ENCODE measurements around the gene APOBEC3H. TPM values are rescaled to one million over a fixed set of nuclear protein-coding genes. Genes with fewer than 3 reads are reported as not detected.
A peak's percentile ranks its signal among the peaks of the same experiment; 100 is the strongest.

Gene APOBEC3H
- total and polyA plus RNA-seq, 2 experiments from 2014 or later, result not detected

- H3K4me1 ChIP-seq (ENCODE audit: insufficient read depth), result peaks cover 22% of the 10 kb centered on the region; the same call in 1 of the 2 replicates
- H3K79me2 ChIP-seq (replicated peaks; ENCODE audit: insufficient read depth), result no peaks in the 10 kb centered on the region
- H3K4me2 ChIP-seq, result no peak overlapping the region
- TF ChIP-seq POLR2AphosphoS5 (IDR thresholded peaks at IDR 0.05; ENCODE audit: low read depth) (0 out of 2 replicates have a peak, but pooled peaks have one; percentile 22), JUNB (IDR thresholded peaks at IDR 0.05; ENCODE audit: unreplicated experiment) (no peak), NANOG (IDR thresholded peaks at IDR 0.05; ENCODE audit: borderline replicate concordance) (no peak), ZNF462 (CRISPR knock-in tag; IDR thresholded peaks at IDR 0.05) (no peak), ZNF114 (CRISPR knock-in tag; IDR thresholded peaks at IDR 0.05) (no peak), EZH2 (IDR thresholded peaks at IDR 0.05; ENCODE audit: low read depth, unreplicated experiment) (no peak)
- TF ChIP-seq, protein P1, sequence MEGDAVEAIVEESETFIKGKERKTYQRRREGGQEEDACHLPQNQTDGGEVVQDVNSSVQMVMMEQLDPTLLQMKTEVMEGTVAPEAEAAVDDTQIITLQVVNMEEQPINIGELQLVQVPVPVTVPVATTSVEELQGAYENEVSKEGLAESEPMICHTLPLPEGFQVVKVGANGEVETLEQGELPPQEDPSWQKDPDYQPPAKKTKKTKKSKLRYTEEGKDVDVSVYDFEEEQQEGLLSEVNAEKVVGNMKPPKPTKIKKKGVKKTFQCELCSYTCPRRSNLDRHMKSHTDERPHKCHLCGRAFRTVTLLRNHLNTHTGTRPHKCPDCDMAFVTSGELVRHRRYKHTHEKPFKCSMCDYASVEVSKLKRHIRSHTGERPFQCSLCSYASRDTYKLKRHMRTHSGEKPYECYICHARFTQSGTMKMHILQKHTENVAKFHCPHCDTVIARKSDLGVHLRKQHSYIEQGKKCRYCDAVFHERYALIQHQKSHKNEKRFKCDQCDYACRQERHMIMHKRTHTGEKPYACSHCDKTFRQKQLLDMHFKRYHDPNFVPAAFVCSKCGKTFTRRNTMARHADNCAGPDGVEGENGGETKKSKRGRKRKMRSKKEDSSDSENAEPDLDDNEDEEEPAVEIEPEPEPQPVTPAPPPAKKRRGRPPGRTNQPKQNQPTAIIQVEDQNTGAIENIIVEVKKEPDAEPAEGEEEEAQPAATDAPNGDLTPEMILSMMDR (conservative IDR thresholded peaks at IDR 0.05; ENCODE audit: low read depth in 2 of 2), result no peak
- TF ChIP-seq, protein P2, sequence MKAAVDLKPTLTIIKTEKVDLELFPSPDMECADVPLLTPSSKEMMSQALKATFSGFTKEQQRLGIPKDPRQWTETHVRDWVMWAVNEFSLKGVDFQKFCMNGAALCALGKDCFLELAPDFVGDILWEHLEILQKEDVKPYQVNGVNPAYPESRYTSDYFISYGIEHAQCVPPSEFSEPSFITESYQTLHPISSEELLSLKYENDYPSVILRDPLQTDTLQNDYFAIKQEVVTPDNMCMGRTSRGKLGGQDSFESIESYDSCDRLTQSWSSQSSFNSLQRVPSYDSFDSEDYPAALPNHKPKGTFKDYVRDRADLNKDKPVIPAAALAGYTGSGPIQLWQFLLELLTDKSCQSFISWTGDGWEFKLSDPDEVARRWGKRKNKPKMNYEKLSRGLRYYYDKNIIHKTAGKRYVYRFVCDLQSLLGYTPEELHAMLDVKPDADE (IDR thresholded peaks at IDR 0.05), result no peak
- 0 out of 2 replicates have a peak overlapping the region, but pooled peaks have one; percentile 1 for H3K27ac ChIP-seq (ENCODE audit: low read depth)
- no peaks in the 10 kb centered on the region for H3K9me3 Mint-ChIP-seq
- no peaks in the 10 kb centered on the region for H4K20me1 ChIP-seq (replicated peaks; ENCODE audit: insufficient read depth)
- H3K27me3 Mint-ChIP-seq (ENCODE audit: insufficient read depth, low read depth, poor library complexity), result peaks cover 17% of the 10 kb centered on the region
- H3K36me3 ChIP-seq (ENCODE audit: insufficient read depth), result no peaks in the 10 kb centered on the region
- ATAC-seq, result peak; percentile 93
- H3K27ac Mint-ChIP-seq, result no peak overlapping the region; the same call in 1 of the 2 replicates
- no peaks in the 10 kb centered on the region for H3K36me3 Mint-ChIP-seq (ENCODE audit: low read depth)
- H3K9me2 ChIP-seq (ENCODE audit: insufficient read depth), result no peaks in the 10 kb centered on the region
- peak overlapping the region; percentile 24; the same call in 1 of the 2 replicates for H2AFZ ChIP-seq
- no peaks in the 10 kb centered on the region for H3K27me3 ChIP-seq (ENCODE audit: insufficient read depth)
- 0 out of 2 replicates have a peak, but pooled peaks cover 3% of the 10 kb centered on the region for H3F3A ChIP-seq (replicated peaks; ENCODE audit: low read depth)
- H3K4me3 ChIP-seq, result no peak overlapping the region
- DNase-seq (ENCODE audit: low spot score), result peak; percentile 81
- no peak overlapping the region for H3K4me3 Mint-ChIP-seq
- peaks cover 34% of the 10 kb centered on the region for H3K4me1 Mint-ChIP-seq
Observed at GRCh38 chr22:39098026-39098425, 982 bp downstream of the APOBEC3H start.
